NCI-H748 treated with DMSO at 0.1 percent for 48 hours (cell line): ENCODE results near the gene ARL5B.

ENCODE experiments used
- DNase-seq: peaks from one replicate; lab custom pipeline; 2025; lab: John Stamatoyannopoulos, UW

ARL5B gene

GRCh38 chr10:18703521-18703920, 44.3 kb downstream of the ARL5B start:
- no peak for DNase-seq

GRCh38 chr10:18710201-18710653, 51.0 kb downstream of the ARL5B start:
- DNase-seq: no peak

GRCh38 chr10:18713077-18713476, 53.8 kb downstream of the ARL5B start:
- no peak for DNase-seq

- DNase-seq: no peak
Observed at GRCh38 chr10:18718991-18719390, 59.8 kb downstream of the ARL5B start.

GRCh38 chr10:18719811-18720210, 60.6 kb downstream of the ARL5B start:
- no peak for DNase-seq

- DNase-seq: no peak
Observed at GRCh38 chr10:18721067-18721466, 61.8 kb downstream of the ARL5B start.

GRCh38 chr10:18723801-18724200, 64.6 kb downstream of the ARL5B start:
- no peak for DNase-seq
